ENCODE results near the gene MED22.

DNA sequence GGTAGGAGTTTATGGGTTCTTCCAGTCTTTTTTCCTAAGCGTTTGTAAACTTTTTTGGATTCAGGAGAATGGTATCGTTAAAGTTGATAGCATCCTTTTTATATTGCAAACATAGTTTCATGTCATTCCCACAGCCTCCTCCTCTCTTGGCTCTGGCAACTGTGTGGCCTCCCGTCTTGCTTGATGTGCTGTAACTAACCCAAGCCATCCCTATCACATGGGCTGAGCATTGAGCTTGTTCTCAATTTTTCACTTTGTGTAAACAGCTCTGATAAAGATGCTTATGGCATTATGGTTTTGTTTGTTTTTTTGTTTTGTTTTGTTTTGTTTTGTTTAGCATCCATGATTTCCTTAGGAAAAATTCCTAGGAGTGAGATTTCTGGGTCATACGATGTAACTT lies 32.8 kb upstream of the MED22 start:
- no peak for TF ChIP-seq POLR2A (IDR thresholded peaks at IDR 0.05)
- TF ChIP-seq, protein P1, sequence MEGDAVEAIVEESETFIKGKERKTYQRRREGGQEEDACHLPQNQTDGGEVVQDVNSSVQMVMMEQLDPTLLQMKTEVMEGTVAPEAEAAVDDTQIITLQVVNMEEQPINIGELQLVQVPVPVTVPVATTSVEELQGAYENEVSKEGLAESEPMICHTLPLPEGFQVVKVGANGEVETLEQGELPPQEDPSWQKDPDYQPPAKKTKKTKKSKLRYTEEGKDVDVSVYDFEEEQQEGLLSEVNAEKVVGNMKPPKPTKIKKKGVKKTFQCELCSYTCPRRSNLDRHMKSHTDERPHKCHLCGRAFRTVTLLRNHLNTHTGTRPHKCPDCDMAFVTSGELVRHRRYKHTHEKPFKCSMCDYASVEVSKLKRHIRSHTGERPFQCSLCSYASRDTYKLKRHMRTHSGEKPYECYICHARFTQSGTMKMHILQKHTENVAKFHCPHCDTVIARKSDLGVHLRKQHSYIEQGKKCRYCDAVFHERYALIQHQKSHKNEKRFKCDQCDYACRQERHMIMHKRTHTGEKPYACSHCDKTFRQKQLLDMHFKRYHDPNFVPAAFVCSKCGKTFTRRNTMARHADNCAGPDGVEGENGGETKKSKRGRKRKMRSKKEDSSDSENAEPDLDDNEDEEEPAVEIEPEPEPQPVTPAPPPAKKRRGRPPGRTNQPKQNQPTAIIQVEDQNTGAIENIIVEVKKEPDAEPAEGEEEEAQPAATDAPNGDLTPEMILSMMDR (IDR thresholded peaks at IDR 0.05): no peak

Data from lower leg skin (tissue), 3 donors.